NAMALWA (cell line): ENCODE data around the gene FHIP2A.
"Not testable (repeated sequence)": the region's sequence is repeated elsewhere in the genome, so short reads cannot be mapped to it uniquely, and the experiment has no call there.

Source experiments
- DNase-seq: peaks from one replicate; pipeline ENCODE4 v3.0.0-alpha.2; 2015; ENCODE audit warnings: low spot score

FHIP2A gene

DNA sequence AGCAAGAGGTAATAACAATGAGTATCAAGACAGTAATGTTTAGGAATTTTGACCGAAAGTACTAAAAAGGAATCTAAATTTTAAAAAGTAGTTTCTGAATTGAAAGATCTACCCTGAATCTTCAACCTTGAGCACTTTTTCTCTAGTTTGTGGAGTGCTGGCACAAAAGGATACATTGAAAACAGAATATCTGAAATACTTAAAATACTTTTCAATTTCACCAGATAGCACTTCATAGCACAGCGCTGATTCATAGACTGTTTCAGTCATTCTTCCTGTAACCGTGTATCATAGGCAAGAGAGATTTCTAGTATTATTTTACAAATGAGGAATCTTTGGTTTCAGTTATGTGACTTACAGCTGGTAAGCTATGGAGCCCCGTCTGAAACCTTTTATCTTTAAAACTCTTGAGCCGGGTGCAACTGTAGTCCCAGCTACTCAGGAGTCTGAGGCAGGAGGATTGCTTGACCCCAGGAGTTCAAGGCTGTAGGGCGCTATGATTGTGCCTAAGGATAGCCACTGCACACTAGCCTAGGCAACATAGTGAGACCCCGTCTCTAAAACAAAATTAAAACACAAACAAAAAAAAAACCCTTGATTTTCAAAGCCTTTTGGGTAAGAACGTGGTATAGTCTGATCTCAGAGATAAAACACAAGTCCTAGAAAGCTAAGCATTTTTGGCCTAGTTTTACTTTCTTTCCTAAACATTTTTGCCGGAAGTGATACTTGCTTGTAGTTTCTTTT, 35.1 kb downstream of the FHIP2A start:
- no peak for DNase-seq

- not testable (repeated sequence) for DNase-seq
Measured at GRCh38 chr10:114857288-114857565, 35.6 kb downstream of the FHIP2A start.

DNA sequence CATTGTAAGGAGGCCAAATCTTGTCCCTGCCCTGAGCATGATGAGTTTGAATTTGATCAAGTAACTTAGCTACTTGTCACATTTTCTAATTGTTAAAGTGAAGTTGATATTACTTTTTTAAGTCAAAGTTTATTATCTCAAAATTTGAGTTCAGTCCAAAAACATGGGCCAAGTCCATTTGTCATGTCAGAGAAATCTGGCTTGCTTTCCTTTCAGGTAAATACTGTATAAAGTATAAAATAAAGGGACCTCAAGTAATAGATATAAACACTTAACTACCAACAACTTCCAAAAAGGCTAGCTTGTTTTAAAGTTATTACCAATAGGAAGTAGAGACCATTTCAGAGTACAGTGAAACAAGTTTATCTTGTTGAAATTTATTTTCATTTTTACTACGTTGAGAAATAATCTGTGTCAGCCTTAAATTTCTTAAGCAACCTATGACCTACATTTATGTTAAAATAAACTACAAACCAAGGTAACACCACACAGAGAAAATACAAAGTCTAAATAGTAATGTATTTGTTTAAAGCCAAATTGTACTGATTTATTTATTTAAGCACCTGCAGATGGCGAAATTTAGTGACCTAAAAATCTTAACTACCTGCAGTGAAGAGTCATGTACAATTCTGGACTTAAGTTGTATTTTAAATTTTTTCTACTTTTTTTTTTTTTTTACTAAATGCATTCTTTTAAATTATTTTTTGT, 36.5 kb downstream of the FHIP2A start:
- DNase-seq: no peak

DNA sequence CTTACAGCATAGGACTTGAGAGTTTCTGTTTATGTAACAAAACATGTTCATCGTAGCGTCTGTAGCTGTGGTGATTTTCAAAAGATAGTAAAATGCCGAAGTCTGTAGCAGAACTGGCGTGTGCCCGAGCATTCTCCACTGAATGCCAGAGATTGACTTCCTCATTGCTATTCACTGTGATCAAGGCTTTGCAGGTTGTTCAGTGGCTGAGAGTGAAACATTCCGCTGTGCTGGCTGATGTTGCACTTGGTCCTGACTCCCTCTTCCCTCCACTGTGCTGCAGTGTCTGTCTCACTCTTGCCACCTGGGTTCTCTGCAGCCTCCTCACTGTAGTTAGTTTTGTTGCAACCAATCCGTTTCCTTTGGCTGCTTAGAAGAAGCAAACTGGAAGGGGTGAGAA, 37.6 kb downstream of the FHIP2A start:
- DNase-seq: no peak

- DNase-seq: no peak
Measured at GRCh38 chr10:114862456-114862855, 40.9 kb downstream of the FHIP2A start.

DNA sequence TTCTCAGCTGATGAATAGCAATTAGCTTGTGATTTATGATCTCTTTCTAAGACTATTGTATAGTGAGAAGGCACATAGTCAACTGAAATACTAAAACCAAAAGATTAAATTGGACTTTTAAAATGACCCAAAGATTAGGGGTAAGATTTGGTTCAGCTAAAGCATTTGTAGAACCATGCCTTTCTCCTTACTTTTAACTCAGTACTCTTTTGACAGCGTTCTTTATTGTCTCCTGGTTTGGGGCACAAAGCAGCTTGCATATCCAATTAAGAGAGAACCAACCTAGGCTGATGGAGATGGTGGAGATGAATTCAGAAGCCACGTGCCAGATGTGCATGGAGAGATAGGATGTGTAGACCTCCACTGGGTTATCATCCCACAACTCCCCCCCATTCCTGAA, 45.8 kb downstream of the FHIP2A start:
- no peak for DNase-seq

- no peak for DNase-seq
Measured at GRCh38 chr10:114868870-114869519, 47.4 kb downstream of the FHIP2A start.

- DNase-seq: no peak
Measured at GRCh38 chr10:114869520-114869892, 47.9 kb downstream of the FHIP2A start.

DNA sequence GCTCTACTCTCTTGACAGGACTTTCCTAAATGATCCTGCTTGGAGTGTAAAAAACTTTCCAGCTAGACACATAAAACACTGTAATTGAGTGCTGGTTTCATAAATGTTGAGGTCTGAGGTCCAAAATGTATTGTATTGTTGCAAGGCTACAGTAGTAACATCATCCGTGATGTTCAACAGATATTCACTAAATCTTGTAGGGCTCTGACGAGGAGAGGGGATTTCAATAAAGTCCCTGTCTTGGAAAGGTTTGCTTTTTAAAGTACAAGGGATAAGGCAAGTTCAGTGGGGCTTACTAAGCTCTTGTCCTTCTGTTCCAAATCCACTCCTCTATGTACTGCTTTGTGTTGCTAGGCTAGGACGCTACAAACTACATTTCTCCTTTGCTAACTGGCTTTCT, 48.9 kb downstream of the FHIP2A start:
- DNase-seq: no peak

DNA sequence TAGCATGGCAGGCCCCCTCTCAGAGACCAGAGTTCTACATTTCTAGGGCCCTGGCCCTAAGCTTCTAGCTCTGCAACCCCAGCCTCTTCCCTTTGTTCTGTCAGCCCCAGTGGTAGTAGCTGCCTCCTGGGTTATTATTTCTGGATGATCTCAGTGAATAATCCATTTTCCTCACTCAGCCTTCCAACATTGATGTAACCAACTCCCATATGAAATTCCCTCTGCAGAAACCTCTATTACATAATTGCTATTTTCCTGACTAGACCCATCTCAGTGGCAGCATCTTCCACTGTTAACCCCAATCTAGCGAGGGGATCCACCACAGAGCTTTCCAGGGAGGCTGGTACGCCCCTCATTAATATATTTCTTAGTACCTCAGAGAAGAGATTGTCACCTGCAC, 49.8 kb downstream of the FHIP2A start:
- DNase-seq: no peak
